ENCODE results near the gene ZNF821. TPM values are rescaled to one million over a fixed set of nuclear protein-coding genes. Genes with fewer than 3 reads are reported as not detected.

ZNF821 gene
- total RNA-seq, 3 donors from 2014 or later, result 3.4 to 6.5 (median 4.1) TPM

DNA sequence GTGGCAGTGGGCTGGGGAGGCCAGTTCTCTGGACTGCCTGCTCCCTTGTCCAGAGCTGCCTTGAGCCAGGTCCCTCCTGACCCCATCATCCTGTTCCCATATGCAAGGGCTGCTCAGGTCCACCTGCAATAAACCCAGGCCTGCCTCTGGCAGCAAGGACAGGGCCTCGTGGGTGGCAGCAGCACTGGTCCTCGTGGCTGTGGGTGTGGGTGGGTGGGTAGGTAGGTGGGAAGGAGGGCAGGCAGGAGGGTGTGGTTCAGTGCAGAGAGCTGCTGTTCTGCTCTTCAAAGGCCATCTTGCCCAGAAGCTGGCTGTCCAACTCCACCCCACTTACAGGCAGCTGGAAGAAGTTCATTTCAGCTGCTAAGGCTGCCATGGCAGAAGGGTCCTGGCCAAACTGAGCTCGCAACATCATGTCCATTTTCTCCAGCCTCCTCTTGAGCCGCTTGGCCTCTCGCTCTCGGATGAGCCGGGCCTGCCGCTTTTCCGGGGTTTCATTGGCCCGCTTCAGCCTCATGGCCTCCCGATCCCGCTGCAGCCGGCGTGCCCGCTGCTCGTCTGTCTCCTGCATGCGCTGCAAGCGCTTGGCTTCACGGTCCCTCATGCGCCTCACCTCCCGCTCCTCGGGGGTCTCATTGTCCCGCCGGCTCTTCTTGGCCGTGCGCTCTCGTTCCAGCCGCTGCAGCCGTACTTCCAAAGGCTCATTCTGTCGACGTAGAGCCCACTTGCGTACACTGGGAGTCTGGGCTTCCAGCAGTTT is 24.0 kb downstream of the ZNF821 start:
- no peaks in the 10 kb centered on the region for H3K9me3 Mint-ChIP-seq
- no peaks in the 10 kb centered on the region for H3K27me3 Mint-ChIP-seq (ENCODE audit: low read depth)
- H3K4me1 Mint-ChIP-seq (ENCODE audit: low read depth), result peaks cover 31% of the 10 kb centered on the region
- H3K36me3 Mint-ChIP-seq (ENCODE audit: insufficient read depth), result peaks cover 20% of the 10 kb centered on the region
- no peak overlapping the region for H3K4me3 Mint-ChIP-seq
- ATAC-seq (no peak), DNase-seq (no peak)

DNA sequence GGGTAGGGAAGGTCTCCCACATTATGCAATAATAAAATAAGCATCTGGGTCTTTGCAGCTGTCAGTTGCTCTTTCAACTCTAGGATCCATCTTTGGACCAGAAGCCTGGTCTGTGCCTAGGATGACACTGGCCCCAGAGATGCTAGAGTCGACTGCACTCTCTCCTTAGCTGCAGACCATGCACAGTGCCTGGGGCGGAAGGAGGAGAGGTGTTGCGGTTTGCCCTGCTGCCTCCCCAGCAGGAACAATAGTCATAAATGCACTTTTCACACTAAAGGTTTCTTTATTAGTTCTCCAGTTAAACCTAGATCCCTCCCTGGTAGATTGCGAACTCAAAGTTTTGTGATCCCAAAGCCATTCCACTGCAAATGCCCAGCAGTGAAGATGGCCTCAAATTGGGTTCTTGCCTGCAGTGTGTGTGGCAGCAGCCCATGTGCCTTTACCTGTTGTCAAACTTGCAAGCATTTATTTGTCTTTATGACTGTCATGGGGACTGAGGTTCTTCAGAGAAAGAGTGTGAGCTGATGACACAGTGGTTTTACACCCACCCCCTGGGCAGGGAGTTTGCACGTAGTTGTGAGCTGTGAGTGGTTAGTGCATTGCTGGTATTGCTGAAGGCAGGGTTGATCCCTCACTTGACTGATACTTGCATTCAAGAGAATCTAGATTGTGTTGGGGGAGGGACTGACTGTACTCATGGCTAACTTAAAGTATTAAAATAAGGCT is 27.9 kb downstream of the ZNF821 start:
- H3K4me1 Mint-ChIP-seq (ENCODE audit: low read depth), result peaks cover 65% of the 10 kb centered on the region
- DNase-seq (no peak), ATAC-seq (peak; percentile 69 to 86)
- H3K9me3 Mint-ChIP-seq, result no peaks in the 10 kb centered on the region
- no peaks in the 10 kb centered on the region for H3K27me3 Mint-ChIP-seq (ENCODE audit: low read depth)
- peaks cover 30% of the 10 kb centered on the region for H3K36me3 Mint-ChIP-seq (ENCODE audit: insufficient read depth)
- H3K4me3 Mint-ChIP-seq, result peak overlapping the region; percentile 43

DNA sequence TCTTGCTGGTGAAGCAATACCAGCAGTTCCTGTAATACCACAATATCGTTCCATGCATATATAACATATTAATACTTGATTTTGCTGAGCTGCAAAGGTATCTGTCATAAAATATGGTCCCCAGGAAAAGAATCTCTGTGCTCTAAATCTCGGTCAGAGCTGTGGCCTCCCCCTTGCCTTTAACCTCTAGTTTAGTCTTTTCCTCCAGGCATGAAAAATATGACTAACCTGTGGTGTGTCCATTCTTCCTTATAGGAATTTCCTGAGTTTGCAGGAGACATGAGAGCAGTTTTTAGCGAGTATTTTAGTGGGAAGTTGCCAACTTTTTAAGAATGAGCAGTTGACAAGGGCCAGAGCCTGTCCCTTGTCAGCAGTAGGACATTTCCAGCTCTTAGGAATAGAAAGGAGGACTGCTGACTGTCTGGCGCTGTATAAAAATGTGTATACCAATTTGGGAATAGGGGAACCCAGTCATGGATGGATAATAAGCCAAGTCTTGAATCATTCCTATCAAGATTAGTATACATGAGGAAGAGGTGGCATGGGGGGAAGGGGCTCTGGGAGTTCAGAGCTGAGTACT is 29.5 kb downstream of the ZNF821 start:
- Mint-ChIP-seq H3K4me3 (no peak overlapping the region), H3K36me3 (ENCODE audit: insufficient read depth) (peaks cover 30% of the 10 kb centered on the region), H3K9me3 (no peaks in the 10 kb centered on the region), H3K27me3 (ENCODE audit: low read depth) (no peaks in the 10 kb centered on the region), H3K4me1 (ENCODE audit: low read depth) (peaks cover 64% of the 10 kb centered on the region)
- no peak for DNase-seq
- no peak for ATAC-seq

DNA sequence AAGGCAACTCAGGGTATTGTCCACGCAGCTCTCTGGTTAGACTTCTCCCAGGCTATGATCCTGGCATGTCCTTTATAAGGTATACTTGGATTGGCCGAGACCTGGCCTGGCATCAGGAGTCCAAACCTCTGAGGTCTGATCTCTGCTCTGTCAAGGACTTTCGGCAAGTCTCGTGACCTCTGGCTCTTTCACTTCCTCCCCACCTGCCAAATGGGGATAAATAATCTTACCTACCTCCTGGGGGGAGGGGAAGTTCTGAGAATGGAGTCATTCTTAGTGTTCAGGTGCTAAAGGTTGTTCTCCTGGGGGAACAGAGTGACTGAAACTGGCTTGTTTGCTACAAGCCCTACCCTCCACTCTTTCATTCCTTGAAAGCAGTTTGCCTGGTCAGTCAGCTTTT is 30.6 kb downstream of the ZNF821 start:
- peaks cover 62% of the 10 kb centered on the region for H3K4me1 Mint-ChIP-seq (ENCODE audit: low read depth)
- no peaks in the 10 kb centered on the region for H3K9me3 Mint-ChIP-seq
- H3K36me3 Mint-ChIP-seq (ENCODE audit: insufficient read depth), result peaks cover 32% of the 10 kb centered on the region
- no peak overlapping the region for H3K4me3 Mint-ChIP-seq
- no peak for DNase-seq
- no peak for ATAC-seq
- H3K27me3 Mint-ChIP-seq (ENCODE audit: low read depth), result no peaks in the 10 kb centered on the region

DNA sequence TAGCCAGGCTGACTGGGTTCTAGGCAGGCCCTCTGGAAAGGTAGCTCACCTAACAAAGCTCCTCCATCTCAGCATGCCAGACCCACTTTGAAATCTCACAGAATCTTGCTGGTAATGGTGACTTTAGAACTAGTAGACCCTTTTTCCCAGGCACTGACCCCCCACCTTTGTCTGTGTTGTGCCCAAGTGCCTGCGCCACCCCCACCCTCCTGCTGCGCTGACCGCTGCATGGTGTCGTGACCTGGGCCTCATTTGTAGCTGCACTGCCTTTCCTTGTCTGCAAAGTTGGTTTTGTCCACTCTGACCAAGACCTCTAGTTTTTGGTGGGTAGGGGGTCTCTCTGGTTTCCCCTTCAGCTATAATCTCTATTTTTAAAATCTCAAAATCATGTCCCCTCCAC is 31.4 kb downstream of the ZNF821 start:
- DNase-seq (no peak), ATAC-seq (no peak)
- no peaks in the 10 kb centered on the region for H3K9me3 Mint-ChIP-seq
- no peaks in the 10 kb centered on the region for H3K27me3 Mint-ChIP-seq (ENCODE audit: low read depth)
- peaks cover 71% of the 10 kb centered on the region for H3K4me1 Mint-ChIP-seq (ENCODE audit: low read depth)
- H3K36me3 Mint-ChIP-seq (ENCODE audit: insufficient read depth), result peaks cover 38% of the 10 kb centered on the region
- no peak overlapping the region for H3K4me3 Mint-ChIP-seq

DNA sequence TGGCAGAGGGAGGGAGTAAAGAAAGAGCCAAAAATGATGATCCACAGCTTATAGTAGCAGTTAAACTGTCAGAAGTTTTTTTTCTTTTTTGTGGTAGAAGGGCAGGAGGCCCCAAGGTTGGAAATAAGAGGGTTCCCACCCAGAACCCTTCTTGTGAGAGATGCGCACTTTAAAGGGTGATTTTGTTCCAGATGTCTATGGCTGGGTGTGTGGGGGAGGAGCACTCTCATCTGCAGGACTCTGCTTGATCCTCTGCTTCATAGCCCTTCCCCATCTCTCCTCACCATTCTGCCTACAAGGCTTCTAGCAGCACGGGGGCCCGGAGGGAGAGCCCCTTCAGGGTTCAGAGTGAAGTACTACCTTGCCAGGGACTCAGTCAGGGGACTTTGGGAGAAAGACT is 31.8 kb downstream of the ZNF821 start:
- Mint-ChIP-seq H3K4me1 (ENCODE audit: low read depth) (peaks cover 72% of the 10 kb centered on the region), H3K4me3 (no peak overlapping the region), H3K9me3 (no peaks in the 10 kb centered on the region), H3K27me3 (ENCODE audit: low read depth) (no peaks in the 10 kb centered on the region), H3K36me3 (ENCODE audit: insufficient read depth) (peaks cover 38% of the 10 kb centered on the region)
- ATAC-seq (no peak), DNase-seq (no peak)

DNA sequence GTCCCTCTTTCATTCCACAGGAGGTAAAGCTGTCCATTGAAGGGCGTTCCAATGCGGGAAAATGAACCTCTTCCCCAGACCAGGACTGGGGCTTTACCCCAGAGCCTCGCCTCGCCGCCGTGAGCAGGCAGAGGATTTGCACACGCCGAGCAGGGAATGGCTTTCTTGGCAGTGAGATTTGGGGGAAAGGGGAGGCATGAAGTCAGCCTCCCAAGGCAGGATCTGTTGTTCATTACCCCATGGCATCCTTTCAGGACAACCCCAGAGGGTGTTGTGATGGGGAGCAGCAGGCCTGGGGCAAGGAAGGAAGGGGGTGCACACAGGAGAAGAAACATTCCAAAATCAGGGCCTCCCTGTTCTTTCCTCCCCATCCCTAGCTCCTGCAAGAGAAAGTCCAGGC is 32.2 kb downstream of the ZNF821 start:
- H3K4me1 Mint-ChIP-seq (ENCODE audit: low read depth), result peaks cover 73% of the 10 kb centered on the region

DNA sequence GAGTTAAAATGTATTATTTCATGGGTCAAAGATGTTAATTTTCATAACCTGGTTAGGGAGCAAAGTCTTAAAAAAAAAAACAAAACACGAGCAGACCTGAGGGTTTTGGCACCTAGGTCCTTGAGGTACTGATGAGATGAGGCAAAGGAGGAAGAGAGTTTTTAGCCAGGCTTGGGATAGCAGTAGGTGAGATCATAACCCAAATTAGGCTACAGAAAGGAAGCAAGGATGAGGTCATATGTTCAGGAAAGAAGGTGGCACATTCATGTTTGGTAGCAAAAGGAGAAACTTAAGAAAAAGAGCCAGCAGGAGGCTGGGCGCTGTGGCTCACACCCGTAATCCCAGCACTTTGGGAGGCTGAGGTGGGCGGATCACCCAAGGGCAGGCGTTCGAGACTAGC is 35.4 kb downstream of the ZNF821 start:
- ATAC-seq (no peak), DNase-seq (no peak)
- Mint-ChIP-seq H3K9me3 (no peaks in the 10 kb centered on the region), H3K27me3 (ENCODE audit: low read depth) (no peaks in the 10 kb centered on the region), H3K36me3 (ENCODE audit: insufficient read depth) (peaks cover 32% of the 10 kb centered on the region), H3K4me3 (peak overlapping the region; percentile 1), H3K4me1 (ENCODE audit: low read depth) (peaks cover 50% of the 10 kb centered on the region)

More for the DNA sequence above, 32.2 kb downstream of the ZNF821 start:
- no peak overlapping the region for H3K4me3 Mint-ChIP-seq
- DNase-seq (no peak), ATAC-seq (no peak)
- no peaks in the 10 kb centered on the region for H3K9me3 Mint-ChIP-seq
- no peaks in the 10 kb centered on the region for H3K27me3 Mint-ChIP-seq (ENCODE audit: low read depth)
- peaks cover 38% of the 10 kb centered on the region for H3K36me3 Mint-ChIP-seq (ENCODE audit: insufficient read depth)

DNA sequence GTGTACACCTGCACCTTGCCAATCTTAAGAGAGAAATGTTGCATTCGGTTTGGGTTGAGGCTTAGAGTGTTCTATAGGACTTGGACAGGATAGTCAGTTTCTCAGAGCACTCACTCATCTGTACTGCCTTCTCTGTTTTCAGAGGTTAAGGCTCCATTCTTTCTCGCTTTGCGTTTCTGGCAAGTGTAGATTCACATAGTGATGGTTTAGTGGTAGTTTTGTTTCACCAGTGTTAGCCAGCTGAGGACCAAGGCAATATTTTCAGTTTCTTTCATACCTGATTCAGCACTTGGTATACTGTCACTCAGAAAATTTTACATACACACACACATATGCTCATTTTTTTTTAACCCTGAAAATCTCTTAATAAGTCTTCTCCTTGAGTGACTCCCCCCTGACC is 36.9 kb downstream of the ZNF821 start:
- DNase-seq (no peak), ATAC-seq (no peak)
- H3K4me3 Mint-ChIP-seq, result peak overlapping the region; percentile 93
- H3K36me3 Mint-ChIP-seq (ENCODE audit: insufficient read depth), result peaks cover 25% of the 10 kb centered on the region
- no peaks in the 10 kb centered on the region for H3K9me3 Mint-ChIP-seq
- peaks cover 43% of the 10 kb centered on the region for H3K4me1 Mint-ChIP-seq (ENCODE audit: low read depth)
- no peaks in the 10 kb centered on the region for H3K27me3 Mint-ChIP-seq (ENCODE audit: low read depth)

DNA sequence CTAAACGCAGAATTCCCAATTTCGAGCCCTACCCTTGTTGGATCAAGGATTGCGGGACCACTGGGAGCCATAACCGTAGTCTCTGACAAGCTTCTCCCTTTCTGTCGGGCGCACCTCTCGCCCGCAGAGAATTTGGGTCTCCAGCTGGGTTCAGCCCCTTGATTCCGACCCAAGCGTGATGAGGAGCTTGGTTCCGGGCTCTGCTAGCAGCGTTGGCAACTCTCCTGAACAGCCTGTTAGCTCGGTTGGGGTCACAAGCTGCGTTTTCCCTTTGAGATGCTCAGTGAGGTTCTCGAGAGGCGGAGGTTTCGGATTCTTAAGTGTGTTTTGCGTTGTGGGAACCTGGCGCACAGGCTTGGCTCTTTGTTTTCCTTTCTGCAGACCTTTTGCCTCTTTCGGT is 37.6 kb downstream of the ZNF821 start:
- H3K4me1 Mint-ChIP-seq (ENCODE audit: low read depth), result peaks cover 39% of the 10 kb centered on the region

DNA sequence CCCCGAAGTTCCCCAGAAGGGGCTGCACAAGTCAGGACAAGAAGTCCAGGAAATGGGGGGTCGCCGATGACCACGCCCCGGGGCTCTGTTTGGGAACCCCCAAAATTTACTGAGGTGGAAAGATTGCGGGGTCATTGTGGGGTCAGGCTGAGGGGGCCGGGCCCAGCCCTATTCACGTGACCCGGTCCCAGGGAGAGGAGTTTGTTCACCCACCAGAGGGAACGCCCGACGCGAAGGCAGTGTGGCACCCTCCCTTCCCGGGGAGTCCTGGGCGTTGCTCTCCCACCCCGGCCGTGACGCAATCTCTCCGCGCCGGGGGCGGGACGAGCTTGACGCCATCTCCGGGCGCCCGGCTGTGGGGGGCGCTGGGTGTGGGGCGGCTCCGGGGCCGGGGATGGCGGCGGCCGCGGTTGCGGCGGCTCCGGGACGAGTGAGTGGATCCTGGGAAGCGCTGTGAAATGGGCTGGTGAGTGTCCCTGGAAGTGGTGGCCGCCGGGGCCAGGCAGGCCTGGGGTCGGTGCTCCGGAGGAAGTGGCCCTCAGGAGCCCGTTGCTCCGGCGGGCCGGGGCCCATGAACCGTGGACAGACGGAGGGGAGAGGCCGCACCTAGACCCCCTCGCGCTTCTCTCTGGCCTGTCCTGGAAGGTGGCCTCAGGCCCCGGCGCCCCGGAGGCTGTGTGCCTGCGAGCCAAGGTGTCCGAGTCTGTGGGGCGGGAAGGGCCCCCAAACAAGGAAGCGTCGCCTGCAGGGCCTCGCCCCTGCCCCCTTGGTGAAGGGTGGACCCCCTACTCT is 38.1 kb downstream of the ZNF821 start, which contains the start of gene ATXN1L:
Gene ATXN1L, plus strand, starts transcription at position 338 of the 792 bp plus-strand sequence. CDS start 3,765 bp downstream, outside the sequence.
- H3K9me3 Mint-ChIP-seq, result no peaks in the 10 kb centered on the region
- peak; percentile 91 for DNase-seq
- peak; percentile 85 to 92 for ATAC-seq
- peak within 1 kb of the TSS; percentile 93 for H3K4me3 Mint-ChIP-seq
- H3K36me3 Mint-ChIP-seq (ENCODE audit: insufficient read depth), result peaks cover 21% of the 10 kb centered on the region
- peaks cover 39% of the 10 kb centered on the region for H3K4me1 Mint-ChIP-seq (ENCODE audit: low read depth)
- no peaks in the 10 kb centered on the region for H3K27me3 Mint-ChIP-seq (ENCODE audit: low read depth)

More for the DNA sequence above, 37.6 kb downstream of the ZNF821 start:
- no peaks in the 10 kb centered on the region for H3K27me3 Mint-ChIP-seq (ENCODE audit: low read depth)
- DNase-seq (no peak), ATAC-seq (peak; percentile 2)
- H3K9me3 Mint-ChIP-seq, result no peaks in the 10 kb centered on the region
- peaks cover 21% of the 10 kb centered on the region for H3K36me3 Mint-ChIP-seq (ENCODE audit: insufficient read depth)
- H3K4me3 Mint-ChIP-seq, result peak overlapping the region; percentile 93

DNA sequence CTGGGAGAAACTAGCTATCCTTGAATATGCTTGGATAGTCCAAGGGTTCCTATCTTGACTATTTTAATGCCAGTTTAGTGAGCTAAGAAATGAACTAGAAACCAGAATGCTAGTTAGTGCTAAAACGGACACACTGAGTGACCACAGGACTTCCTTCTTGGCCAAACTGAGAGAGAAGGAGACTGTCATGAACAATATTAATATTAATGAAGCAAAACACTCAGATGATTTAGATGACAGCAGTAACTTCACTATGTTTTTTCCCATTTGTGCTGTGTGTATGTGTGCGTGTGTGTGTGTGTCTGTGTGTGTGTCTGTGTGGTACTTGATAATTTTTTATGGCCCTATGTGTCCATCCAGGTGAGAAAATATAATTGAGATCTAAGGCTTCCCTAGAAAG is 40.4 kb downstream of the ZNF821 start:
- Mint-ChIP-seq H3K36me3 (ENCODE audit: insufficient read depth) (peaks cover 8% of the 10 kb centered on the region), H3K4me1 (ENCODE audit: low read depth) (peaks cover 38% of the 10 kb centered on the region), H3K9me3 (no peaks in the 10 kb centered on the region), H3K4me3 (no peak overlapping the region), H3K27me3 (ENCODE audit: low read depth) (no peaks in the 10 kb centered on the region)
- DNase-seq (no peak), ATAC-seq (no peak)

DNA sequence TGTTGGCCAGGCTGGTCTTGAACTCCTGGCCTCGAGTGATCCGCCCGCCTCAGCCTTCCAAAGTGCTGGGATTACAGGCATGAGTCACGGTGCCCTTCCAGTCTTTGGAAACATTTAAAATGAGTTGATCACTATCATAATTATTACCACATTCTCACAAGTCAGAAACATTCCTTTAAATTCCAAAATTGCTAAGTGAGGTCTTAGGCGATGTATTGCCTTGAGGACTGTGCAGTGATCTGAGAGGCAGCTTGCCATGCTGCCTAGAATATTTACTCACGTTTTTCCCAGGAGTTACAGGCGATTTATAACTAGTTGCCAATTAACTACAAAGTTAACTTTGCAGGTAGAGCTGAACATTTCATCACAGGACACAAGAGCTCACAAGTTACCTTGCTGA is 43.9 kb downstream of the ZNF821 start:
- ATAC-seq (no peak), DNase-seq (no peak)
- Mint-ChIP-seq H3K4me3 (no peak overlapping the region), H3K36me3 (ENCODE audit: insufficient read depth) (no peaks in the 10 kb centered on the region), H3K27me3 (ENCODE audit: low read depth) (no peaks in the 10 kb centered on the region), H3K4me1 (ENCODE audit: low read depth) (peaks cover 13% of the 10 kb centered on the region), H3K9me3 (no peaks in the 10 kb centered on the region)

DNA sequence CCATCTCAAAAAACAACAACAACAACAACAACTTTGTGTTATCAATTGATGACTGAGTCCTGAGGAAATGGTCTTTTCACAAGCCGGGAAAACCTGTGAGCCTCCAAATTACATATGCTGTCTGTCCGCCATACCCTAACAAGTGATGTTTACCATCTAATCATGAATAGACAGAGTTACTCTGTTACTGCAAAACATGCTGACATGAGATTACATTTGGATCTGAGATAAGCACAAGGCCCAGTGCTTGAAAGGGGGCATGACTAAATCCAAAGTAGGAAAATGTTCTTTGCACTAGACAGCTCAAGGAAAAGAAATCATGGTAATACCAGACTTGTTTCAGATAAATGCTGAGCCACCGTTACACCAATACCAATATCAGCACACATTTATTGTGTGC is 46.8 kb downstream of the ZNF821 start:
- Mint-ChIP-seq H3K9me3 (no peaks in the 10 kb centered on the region), H3K4me3 (no peak overlapping the region), H3K4me1 (ENCODE audit: low read depth) (peaks cover 8% of the 10 kb centered on the region), H3K36me3 (ENCODE audit: insufficient read depth) (no peaks in the 10 kb centered on the region), H3K27me3 (ENCODE audit: low read depth) (no peaks in the 10 kb centered on the region)
- DNase-seq (no peak), ATAC-seq (no peak)

All from activated T-cell treated with anti-CD3 and anti-CD28 coated beads, Interleukin-2, amount 50 U/mL, for 4 hours (primary cell).